ENCODE data around the gene C5orf63. TPM values are rescaled to one million over a fixed set of nuclear protein-coding genes. Genes with fewer than 3 reads are reported as not detected.
"Not testable (repeated sequence)": the region's sequence is repeated elsewhere in the genome, so short reads cannot be mapped to it uniquely, and the experiment has no call there.

The C5orf63 gene
- total RNA-seq, 1 donor from 2014 or later = 5.6 TPM

DNA sequence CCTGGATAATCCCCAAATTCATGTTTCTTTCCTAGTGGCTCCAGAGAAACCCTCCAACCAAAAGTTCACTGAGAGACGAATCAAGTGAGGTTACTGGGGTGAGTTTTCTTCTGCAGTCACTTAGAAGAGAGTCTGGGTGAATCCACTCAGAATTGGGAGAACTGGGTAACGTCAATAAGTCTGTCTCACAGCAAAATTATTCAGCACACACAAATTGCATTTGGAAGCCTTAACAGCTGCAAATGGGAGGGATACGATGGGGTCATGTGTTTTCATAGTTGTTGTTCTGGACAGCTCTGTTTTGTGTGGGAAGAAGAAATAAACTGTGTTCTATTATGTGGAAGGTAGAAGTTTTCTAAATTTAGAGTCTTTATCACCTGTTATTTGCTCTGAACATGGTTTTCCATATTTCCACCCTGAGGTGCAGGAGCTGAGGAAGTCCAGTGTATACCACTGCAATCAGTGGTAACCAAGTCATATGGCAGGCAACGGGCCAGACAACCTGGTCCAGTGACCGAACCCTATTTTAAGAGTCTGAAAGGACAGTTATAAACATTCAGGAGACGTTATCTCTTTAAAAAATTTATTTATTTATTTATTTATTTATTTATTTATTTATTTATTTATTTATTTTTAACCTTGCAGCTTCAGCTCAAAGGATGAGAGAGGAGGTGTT, 64.9 kb downstream of the C5orf63 start:
- no peak for DNase-seq (ENCODE audit: low read depth)

GRCh38 chr5:127007522-127007921, 65.8 kb downstream of the C5orf63 start:
- no peak for DNase-seq (ENCODE audit: low read depth)

DNA sequence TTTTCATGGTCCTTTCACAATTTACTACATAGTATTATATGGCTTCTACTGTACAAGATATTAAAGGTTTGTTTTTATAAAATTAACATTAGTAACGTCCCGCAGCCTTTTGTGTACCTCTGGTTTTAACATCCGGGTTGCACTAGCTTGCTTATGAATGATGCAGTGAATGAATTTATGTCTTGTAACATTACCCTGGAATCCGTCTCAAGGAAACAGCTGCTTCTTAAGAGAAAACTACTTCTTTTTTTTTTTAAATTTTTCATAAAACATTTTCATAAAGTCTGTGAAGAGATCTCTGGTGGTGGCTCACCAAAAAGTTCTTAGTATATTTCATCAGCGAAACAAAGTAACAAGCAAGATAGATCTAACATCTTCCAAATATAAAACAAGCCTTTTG, 66.6 kb downstream of the C5orf63 start:
- DNase-seq (ENCODE audit: low read depth) = no peak

DNA sequence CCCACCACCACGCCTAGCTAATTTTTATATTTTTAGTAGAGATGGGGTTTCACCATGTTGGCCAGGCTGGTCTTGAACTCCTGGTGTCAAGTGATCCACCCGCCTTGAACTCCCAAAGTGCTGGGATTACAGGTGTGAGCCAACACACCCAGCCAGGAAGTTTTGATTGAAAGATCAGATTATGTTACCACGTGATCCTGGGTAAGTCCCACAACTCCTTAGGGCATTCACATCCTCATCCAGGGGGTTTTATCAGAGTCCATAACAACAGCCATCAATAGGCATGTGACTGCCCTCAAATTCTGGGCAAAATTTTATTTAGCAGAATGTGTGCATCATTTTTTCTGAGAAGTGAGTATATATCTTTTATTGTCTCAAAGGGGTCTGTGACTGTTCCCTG, 68.0 kb downstream of the C5orf63 start:
- not testable (repeated sequence) for DNase-seq (ENCODE audit: low read depth)

DNA sequence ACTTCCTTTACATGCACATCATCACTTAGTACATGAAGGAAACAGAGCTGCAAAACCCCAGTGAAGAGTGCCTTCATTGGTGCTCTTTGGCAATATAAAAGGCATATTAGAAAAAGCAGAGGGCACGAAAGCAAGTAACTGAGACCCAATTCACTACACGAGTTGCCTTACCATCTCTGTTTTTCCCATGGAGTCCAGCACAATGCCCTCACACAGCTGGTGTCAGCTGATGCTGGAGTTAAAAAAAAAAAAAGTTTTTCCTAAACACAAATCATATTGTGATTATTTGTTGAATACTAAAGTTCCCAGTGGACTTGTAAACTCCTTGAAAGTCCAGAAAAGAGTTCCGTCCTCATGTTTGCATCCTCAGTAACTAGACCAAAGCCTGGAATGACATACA, 68.6 kb downstream of the C5orf63 start:
- no peak for DNase-seq (ENCODE audit: low read depth)

- DNase-seq (ENCODE audit: low read depth) = no peak
Observed at GRCh38 chr5:127003798-127004495, 69.4 kb downstream of the C5orf63 start.

DNA sequence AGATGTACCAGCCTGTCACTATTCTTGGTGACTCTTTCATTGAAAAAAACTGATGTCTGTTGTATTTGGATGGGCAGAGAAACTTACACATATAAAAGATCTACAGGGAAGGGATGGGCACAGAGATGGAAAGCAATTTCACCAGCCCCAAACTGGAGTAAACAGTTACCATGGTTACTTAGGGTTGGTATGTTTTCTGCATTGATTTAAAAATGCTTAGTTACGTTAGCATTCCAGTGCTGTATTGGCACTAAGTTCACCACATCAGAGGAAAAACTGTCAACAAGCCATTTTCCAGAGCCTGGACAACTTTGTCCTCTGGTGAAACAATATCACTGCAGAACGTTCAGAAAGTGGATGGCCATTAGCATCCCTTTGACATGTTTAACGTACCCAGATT, 70.9 kb downstream of the C5orf63 start:
- no peak for DNase-seq (ENCODE audit: low read depth)

DNA sequence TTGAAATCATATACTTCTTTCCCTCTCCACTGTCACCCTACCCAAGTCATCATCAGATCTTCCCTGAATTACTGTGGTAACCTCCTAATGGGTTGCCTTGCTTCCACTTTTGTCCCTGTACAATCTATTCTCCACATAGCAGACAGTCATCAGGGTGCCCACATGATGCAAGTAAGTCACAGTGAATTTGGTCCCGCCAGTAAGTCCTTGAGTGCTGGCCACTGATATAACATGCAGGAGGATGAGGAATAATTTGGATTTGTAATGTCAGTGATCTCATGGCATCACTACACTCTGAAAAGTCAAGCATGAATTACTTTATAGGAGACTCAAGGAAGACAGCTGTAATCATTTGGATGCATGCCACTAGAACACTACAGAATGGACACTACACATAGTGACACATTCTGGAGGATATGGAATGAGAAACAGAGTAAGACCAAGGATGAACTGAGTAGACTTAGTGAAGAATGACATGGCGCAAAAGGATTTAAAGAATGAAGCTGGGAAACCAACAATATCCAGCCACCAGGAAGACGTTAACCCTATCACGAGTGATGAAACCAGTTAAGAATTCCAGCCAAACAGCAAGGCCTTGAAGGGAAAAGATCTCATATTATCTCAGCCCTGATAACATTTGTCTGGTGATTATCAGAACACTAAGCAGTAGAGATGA, 71.5 kb downstream of the C5orf63 start:
- DNase-seq (ENCODE audit: low read depth) = peak; percentile 14

Other genes with a start within 250 kb of the C5orf63 start
- 1.0 and 1.7 TPM in 2 replicates for gene MARCHF3, start 42.9 kb downstream of the C5orf63 start, total RNA-seq
- gene MEGF10, start 217.3 kb upstream of the C5orf63 start, total RNA-seq = 0.10 TPM in 1 of 2 replicates, not detected in the other

Data from renal cortical epithelial cell (primary cell).